Measurements from ENCODE around the gene STK38. TPM values are rescaled to one million over a fixed set of nuclear protein-coding genes. Genes with fewer than 3 reads are reported as not detected.
"Not testable (repeated sequence)": the region's sequence is repeated elsewhere in the genome, so short reads cannot be mapped to it uniquely, and the experiment has no call there.

STK38 gene
- total RNA-seq, 2 donors from 2014 or later = 23.1 to 23.2 TPM

DNA sequence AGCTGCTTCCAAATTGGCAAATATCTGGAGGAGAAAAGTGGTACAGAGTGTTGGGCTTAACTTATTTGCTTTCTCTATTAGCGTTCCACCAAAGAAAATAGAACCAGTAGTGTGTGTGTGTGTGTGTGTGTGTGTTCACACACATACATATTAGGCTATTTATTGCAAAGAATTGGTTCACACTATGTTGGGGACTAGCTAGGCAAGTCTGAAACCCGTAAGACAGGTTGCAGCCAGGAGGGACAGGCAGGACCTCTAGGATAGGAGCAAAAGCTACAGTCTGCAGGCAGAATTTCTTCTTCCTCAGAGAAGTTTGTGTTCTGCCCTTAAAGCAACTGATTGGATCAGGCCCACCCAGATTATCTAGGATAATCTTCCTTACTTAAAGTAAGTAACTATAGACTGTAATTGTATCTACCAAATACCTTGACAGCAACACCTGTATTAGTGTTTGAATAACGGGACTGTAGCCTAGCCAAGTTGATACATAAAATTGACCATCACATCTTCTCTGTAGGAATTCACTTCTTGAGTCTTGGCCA is 91.7 kb downstream of the STK38 start:
- Histone ChIP-seq H3K27ac (no peak overlapping the region), H3K4me1 (ENCODE audit: control insufficient read depth in 1 of 2, low read depth in 2 of 2) (peaks cover 3 to 15% of the 10 kb centered on the region in 2 donors), H3K36me3 (peaks cover 3% of the 10 kb centered on the region), H3K9me3 (no peaks in the 10 kb centered on the region), H3K27me3 (replicated peaks; ENCODE audit: insufficient read depth) (no peaks in the 10 kb centered on the region), H3K4me3 (no peak overlapping the region)
- TF ChIP-seq, protein P1, sequence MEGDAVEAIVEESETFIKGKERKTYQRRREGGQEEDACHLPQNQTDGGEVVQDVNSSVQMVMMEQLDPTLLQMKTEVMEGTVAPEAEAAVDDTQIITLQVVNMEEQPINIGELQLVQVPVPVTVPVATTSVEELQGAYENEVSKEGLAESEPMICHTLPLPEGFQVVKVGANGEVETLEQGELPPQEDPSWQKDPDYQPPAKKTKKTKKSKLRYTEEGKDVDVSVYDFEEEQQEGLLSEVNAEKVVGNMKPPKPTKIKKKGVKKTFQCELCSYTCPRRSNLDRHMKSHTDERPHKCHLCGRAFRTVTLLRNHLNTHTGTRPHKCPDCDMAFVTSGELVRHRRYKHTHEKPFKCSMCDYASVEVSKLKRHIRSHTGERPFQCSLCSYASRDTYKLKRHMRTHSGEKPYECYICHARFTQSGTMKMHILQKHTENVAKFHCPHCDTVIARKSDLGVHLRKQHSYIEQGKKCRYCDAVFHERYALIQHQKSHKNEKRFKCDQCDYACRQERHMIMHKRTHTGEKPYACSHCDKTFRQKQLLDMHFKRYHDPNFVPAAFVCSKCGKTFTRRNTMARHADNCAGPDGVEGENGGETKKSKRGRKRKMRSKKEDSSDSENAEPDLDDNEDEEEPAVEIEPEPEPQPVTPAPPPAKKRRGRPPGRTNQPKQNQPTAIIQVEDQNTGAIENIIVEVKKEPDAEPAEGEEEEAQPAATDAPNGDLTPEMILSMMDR (IDR thresholded peaks at IDR 0.05) = no peak
- no peak for DNase-seq (ENCODE audit: low spot score)
- ATAC-seq (ENCODE audit: insufficient number of reproducible peaks, low FRiP score, low read depth) = no peak

DNA sequence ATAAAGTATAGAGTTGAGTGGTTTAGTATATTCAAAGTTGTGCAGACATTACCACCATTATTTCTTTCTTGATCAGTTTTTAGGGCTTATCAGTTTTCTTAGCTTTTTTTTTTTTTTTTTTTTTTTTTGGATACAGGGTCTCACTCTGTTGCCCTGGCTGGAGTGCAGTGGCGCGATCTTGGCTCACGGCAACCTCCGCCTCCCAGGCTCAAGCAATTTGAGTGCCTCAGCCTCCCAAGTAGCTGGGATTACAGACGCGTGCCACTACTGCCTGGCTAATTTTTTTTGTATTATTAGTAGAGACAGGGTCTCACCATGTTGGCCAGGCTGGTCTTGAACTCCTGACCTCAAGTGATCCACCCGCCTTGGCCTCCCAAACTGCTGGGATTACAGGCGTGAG is 94.4 kb downstream of the STK38 start:
- not testable (repeated sequence) for H3K9me3 ChIP-seq; DNase-seq (ENCODE audit: low spot score); H3K36me3 ChIP-seq; ATAC-seq (ENCODE audit: insufficient number of reproducible peaks, low FRiP score, low read depth); H3K4me3 ChIP-seq; H3K27me3 ChIP-seq (replicated peaks; ENCODE audit: insufficient read depth); H3K27ac ChIP-seq
- H3K4me1 ChIP-seq (ENCODE audit: control insufficient read depth in 1 of 2, low read depth in 2 of 2) = peaks cover 0 to 10% of the 10 kb centered on the region in 2 donors

DNA sequence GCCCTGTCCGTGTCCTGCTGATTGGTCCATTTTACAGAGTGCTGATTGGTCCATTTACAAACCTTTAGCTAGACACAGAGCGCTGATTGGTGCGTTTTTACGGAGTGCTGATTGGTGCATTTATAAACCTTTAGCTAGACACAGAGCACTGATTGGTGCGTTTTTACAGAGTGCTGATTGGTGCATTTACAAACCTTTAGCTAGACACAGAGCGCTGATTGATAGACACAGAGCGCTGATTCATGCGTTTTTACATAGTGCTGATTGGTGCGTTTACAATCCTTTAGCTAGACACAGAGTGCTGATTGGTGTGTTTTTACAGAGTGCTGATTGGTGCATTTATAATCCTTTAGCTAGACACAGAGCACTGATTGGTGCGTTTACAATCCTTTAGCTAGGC is 98.1 kb downstream of the STK38 start:
- H3K27ac ChIP-seq; H3K9me3 ChIP-seq; H3K27me3 ChIP-seq (replicated peaks; ENCODE audit: insufficient read depth); H3K4me3 ChIP-seq; H3K36me3 ChIP-seq; ATAC-seq (ENCODE audit: insufficient number of reproducible peaks, low FRiP score, low read depth); DNase-seq (ENCODE audit: low spot score): not testable (repeated sequence)
- H3K4me1 ChIP-seq (ENCODE audit: control insufficient read depth in 1 of 2, low read depth in 2 of 2) = peaks cover 14 to 20% of the 10 kb centered on the region in 2 donors

DNA sequence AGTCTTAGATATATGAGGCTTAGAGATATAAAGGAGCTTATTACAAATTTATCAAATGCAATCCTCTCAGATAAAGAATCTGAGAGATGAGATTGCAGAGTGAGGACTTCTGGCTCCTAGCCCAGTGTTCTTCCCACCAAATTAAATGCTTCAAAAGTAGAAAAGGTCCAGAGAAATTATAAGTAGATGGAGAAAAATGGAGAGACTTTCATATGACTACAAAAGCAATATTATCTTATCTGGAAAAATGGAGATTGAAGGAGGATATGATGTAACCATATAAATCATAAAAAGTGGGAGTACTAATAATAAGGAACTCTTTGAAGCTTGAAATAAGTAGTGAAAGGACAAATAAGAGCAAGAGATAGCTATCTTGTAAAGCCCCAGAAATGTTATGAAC is 101.7 kb downstream of the STK38 start:
- ATAC-seq (ENCODE audit: insufficient number of reproducible peaks, low FRiP score, low read depth) = no peak
- no peak overlapping the region for H3K4me3 ChIP-seq
- H3K9me3 ChIP-seq = no peaks in the 10 kb centered on the region
- H3K27me3 ChIP-seq (replicated peaks; ENCODE audit: insufficient read depth) = no peaks in the 10 kb centered on the region
- peaks cover 3% of the 10 kb centered on the region for H3K36me3 ChIP-seq
- DNase-seq (ENCODE audit: low spot score) = no peak
- TF ChIP-seq, protein P1 (IDR thresholded peaks at IDR 0.05) = no peak
- peak overlapping the region; percentile 84 to 87 for H3K27ac ChIP-seq
- peaks cover 28 to 42% of the 10 kb centered on the region in 2 donors for H3K4me1 ChIP-seq (ENCODE audit: control insufficient read depth in 1 of 2, low read depth in 2 of 2)

DNA sequence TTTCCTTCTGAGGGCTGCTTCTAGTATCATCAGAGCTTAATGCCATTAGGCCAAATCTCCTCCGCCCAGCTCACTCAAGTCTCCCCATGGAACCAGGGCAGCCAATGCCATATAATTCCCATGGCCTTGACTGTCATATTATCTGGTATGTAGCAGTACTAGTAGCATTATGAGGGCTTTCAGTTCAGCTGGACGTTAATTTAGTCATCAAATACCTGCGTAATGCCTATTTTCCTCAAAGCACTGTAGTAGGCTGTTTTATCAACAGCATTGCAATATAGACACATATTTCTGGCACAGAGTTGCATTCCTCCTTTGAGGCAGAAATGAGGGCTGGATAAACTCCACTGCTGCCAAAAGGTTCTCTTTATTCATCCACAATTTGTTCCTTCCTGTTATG is 102.8 kb downstream of the STK38 start:
- TF ChIP-seq, protein P1 (IDR thresholded peaks at IDR 0.05) = no peak
- ATAC-seq (ENCODE audit: insufficient number of reproducible peaks, low FRiP score, low read depth) (peak; percentile 14), DNase-seq (ENCODE audit: low spot score) (no peak)
- Histone ChIP-seq H3K4me3 (peak overlapping the region; percentile 84), H3K27ac (peak overlapping the region; percentile 84 to 87), H3K9me3 (no peaks in the 10 kb centered on the region), H3K27me3 (replicated peaks; ENCODE audit: insufficient read depth) (no peaks in the 10 kb centered on the region), H3K36me3 (peaks cover 3% of the 10 kb centered on the region), H3K4me1 (ENCODE audit: control insufficient read depth in 1 of 2, low read depth in 2 of 2) (peaks cover 28 to 43% of the 10 kb centered on the region in 2 donors)

Other genes starting within 250 kb of the STK38 start
- not detected for gene BNIP5, start 210.6 kb downstream of the STK38 start, total RNA-seq
- gene ETV7, start 159.8 kb downstream of the STK38 start, total RNA-seq = 1 to 10 TPM; 2.6 to 5.4 TPM
- gene PXT1, start 104.6 kb downstream of the STK38 start, total RNA-seq = not detected
- 10 to 100 TPM; 63.5 to 72.0 TPM for gene KCTD20, start 104.5 kb downstream of the STK38 start, total RNA-seq
- 100 to 1,000 TPM in 1 of 2 donors, 10 to 100 TPM in 1; 88.5 to 120 TPM for gene SRSF3, start 46.9 kb upstream of the STK38 start, total RNA-seq
- 100 to 1,000 TPM; 311 to 457 TPM for gene CDKN1A, start 131.2 kb upstream of the STK38 start, total RNA-seq
- under 1 TPM in 1 of 2 donors, not detected in 1; 0.27 TPM for gene RAB44, start 150.3 kb upstream of the STK38 start, total RNA-seq

Data from thoracic aorta (tissue), 2 donors.